ENCODE data around the gene UBE2K.
"Not testable (repeated sequence)": the region's sequence is repeated elsewhere in the genome, so short reads cannot be mapped to it uniquely, and the experiment has no call there.

UBE2K gene

DNA sequence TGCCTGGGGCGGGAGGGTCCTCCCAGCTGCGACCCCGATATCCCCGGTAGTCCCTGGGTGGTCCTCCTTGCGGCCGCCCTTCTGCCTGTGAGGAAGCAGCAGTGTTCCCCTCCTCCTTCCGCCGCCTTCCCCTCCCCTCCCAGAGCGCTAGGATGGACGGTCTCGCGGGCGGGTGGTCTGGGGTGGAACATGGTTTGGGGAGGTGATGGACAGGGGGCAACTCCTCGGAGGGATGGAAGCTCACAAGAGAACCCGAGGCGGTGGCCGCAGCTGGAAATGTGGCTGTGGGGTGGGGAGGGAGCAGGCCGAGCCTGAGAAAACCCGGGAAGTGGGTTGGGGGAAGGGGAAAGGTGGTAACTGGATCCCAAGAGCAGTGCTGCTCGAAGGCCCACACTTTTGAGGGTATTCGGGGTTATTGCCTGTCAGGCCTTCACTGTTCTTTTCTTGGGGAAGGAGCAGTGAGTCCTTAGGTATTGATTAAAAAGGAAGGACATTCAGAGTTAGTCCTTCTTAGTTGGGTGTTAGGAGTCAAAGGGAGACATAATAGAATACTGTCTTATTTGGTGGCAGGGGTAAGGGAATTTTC is 581 bp downstream of the UBE2K start:
- DNase-seq, result peak; percentile 35 to 51

DNA sequence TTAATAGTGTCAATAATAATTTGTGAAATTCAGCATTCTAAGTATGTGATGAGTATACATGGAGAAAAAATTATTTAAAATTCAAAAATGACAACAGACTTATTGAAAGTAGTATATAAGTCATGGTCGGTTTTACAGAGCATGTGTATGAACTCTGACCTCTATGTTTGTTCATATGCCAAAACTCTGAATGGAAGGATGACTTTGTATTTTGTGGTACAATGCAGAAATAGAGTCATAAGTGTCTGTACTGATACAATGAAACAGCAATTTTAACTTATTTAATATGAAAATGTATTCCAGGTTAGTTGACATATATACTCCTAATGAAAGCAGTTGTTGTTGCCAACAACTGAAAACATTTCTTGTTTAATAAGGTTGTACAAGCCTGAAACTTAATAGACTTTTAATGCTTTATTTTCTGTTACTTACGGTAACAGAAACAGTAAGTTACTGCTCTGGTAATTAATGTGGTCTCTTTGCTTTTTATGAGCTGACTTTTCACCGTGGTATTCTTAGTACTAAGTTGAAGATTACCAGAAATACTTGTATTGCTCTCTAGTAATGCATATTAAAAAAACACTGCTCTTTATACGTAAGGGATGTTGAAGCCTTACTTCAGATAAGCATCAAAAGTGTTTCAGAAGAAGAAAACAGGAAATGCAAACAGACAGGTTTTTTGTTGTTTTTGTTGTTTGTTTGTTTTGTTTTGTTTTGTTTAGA is 1.9 kb downstream of the UBE2K start:
- DNase-seq, result no peak

GRCh38 chr4:39700554-39700953 is 2.6 kb downstream of the UBE2K start:
- no peak for DNase-seq

GRCh38 chr4:39702716-39703115 is 4.8 kb downstream of the UBE2K start:
- no peak for DNase-seq

DNA sequence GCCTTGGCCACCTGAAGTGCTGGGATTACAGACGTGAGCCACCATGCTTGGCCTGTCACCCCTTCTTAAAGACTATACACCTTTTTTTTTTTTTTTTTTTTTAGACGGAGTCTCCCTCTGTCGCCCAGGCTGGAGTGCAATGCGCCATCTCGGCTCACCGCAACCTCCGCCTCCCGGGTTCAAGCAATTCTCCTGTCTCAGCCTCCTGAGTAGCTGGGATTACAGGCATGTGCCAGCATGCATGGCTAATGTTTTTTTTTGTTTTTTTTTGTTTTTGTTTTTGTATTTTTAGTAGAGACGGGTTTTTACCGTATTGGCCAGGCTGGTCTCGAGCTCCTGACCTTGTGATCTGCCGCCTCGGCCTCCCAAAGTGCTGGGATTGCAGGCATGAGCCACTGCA is 6.9 kb downstream of the UBE2K start:
- DNase-seq, result not testable (repeated sequence)

GRCh38 chr4:39706334-39706733 is 8.4 kb downstream of the UBE2K start:
- no peak for DNase-seq

GRCh38 chr4:39706741-39707511 is 9.0 kb downstream of the UBE2K start:
- no peak for DNase-seq

DNA sequence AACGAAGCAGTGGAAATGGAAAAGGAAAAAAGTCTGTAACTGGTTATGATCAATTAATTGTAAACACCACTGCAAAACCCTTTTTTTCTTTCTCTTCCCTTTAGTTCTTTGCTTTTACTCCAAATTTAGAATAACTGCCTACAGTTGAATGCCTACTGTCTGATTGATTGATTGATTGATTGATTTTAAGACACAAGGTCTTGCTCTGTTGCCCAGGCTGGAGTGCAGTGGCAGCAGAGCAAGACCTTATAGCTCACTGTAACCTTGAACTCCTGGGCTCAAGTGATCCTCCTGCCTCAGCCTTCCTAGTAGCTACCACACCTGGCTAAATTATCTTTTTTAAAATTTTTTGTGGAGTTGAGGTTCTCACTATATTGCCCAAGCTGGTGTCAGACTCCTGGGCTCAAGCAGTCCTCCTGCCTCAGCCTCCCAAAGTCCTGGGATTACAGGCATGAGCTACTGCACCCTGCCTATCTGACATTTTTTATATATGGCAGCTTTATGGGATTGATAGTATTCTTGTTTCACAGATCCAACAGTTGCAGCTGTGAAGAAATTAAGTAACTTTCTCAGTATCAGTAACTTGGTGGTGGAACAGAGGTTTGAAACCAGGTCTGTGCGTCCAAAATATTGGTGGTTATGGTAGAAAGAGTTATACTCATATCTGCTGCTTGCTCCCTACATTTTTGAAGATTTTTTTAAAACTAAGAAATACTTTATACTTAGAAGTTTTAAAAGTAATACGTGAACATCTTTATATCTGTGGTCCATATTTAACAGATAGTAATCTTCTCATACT is 12.4 kb downstream of the UBE2K start:
- DNase-seq, result no peak

DNA sequence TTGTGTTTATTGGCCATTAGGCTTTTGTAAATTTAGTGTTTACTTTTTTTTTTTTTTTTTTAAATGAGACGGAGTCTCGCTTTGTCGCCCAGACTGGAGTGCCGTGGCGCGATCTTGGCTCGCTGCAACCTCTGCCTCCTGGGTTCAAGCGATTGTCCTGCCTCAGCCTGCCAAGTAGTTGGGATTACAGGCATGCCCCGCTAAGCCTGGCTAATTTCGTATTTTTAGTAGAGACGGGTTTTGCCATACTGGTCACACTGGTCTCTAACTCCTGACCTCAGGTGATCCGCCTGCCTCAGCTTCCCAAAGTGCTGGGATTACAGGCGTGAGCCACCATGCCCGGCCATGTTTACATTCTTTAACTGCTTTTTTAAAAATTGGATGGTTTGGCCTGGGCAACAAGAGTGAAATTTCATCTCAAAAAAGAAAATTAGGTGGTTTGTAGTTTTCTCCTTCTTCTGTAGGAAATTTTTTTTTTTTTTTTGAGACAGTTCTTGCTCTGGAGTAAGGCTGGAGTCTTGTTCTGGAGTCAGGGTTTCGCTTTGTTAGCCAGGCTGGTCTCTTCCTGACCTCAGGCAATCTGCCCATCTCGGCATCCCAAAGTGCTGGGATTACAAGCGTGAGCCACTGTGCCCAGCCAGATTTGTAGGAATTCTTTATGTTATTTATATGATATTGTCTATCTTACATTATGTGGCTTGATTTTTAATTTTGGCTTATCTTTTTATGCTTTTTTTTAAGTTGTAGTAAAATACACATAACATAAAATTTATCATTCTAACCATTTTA is 15.1 kb downstream of the UBE2K start:
- no peak for DNase-seq

GRCh38 chr4:39713691-39714090 is 15.8 kb downstream of the UBE2K start:
- no peak for DNase-seq

GRCh38 chr4:39714166-39714565 is 16.2 kb downstream of the UBE2K start:
- no peak for DNase-seq

DNA sequence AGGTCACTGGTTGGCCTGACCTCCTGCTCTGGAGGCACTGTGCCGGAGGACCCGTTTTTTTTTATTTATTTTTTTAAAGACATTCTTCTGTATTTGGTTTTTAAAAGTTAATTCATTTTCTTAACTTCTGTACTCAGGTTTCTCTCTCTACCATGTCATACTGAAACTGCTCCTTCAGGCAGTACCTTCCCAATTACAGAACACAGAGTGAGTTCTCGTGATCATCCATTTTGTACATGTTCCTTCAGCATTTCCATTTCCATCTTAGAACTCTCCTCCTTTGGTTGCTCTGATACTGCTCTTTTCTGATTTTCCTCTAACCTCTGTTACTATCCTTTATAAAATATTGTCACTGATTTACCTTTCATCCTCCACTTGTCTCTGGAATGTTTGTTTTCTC is 17.9 kb downstream of the UBE2K start:
- no peak for DNase-seq

GRCh38 chr4:39716356-39716755 is 18.4 kb downstream of the UBE2K start:
- no peak for DNase-seq

DNA sequence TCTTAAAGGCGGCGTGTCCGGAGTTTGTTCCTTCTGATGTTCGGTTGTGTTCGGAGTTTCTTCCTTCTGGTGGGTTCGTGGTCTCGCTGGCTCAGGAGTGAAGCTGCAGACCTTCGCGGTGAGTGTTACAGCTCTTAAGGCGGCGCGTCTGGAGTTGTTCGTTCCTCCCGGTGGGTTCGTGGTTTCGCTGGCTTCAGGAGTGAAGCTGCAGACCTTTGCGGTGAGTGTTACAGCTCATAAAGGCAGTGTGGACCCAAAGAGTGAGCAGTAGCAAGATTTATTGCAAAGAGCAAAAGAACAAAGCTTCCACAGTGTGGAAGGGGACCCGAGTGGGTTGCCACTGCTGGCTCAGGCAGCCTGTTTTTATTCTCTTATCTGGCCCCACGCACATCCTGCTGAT is 19.8 kb downstream of the UBE2K start:
- not testable (repeated sequence) for DNase-seq

DNA sequence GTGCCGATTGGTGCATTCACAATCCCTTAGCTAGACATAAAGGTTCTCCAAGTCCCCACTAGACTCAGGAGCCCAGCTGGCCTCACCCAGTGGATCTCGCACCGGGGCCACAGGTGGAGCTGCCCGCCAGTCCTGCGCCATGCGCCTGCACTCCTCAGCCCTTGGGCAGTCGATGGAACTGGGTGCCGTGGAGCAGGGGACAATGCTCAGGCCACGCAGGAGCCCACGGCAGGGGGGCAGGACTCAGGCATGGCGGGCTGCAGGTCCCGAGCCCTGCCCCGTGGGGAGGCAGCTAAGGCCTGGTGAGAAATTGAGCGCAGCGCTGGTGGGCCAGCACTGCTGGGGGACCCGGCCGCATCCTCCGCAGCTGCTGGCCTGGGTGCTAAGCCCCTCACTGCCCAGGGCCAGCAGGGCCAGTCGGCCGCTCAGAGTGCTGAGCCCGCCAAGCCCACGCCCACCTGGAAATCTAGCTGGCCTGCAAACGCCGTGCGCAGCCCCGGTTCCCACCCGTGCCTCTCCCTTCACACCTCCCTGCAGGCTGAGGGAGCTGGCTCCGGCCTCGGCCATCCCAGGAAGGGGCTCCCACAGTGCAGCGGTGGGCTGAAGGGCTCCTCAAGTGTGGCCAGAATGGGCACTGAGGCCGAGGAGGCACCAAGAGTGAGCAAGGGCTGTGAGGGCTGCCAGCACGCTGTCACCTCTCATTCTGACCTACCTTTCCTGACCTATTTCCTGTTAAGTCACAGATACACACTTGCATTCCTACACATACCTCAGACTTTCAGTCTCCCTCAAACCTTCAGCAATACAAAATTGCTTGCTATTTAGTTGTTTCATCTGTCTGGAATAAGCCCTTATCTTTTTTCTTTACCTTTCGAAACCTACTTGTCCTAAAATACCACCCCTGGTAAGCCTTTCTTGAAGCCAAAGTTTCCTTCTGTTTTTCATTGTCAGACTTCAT is 20.7 kb downstream of the UBE2K start:
- DNase-seq, result no peak

DNA sequence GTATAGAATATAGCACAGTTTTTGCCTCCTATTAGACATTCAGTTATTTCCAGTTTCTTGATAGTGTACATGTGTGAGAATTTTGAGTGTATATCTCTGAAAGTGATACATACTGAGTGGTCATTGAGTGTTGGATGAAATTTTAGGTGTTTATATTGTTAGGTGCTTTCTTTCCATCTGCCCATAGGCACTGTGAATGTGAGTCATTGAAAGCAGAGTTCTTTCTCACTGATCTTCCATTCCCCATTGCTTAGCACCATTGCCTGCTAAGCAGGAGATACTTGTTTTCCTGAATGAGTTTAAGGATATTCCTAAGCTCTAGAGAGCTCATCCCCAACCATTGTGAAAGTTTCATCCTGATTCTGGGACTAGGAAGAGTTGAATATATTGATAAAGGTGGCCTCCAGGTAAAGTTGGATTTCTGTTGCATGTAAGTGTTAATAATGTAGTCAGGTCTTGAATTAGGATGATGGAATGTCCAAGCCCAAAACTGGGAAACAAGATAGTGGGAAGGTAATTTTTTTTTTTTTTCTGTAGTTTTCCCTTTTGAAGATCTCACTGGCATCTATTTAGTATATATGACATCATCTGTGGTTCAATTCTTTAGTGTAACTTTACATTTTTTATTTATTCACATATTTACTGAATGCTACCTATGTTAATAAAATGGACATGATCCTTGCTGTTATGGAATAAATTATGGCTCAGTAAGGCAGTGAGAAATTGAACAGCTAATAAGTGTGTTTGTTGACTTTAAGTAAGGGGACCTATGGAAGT is 22.1 kb downstream of the UBE2K start:
- DNase-seq, result no peak

DNA sequence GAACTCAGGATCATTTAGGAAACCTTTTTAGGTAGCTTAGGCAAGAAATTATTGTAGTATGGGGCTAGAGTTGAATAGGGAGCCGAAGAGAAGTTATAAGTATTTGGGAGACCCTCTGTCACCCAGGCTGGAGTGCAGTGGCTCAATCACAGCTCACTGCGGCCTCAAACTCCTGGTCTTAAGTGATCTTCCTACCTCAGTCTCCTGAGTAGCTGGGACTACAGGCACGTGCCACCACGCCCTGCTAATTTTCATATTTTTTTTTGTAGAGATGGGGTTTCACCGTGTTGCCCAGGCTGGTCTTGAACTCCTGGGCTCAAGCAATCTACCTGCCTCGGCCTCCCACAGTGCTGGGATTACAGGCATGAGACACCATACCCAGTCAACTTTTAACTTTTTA is 23.3 kb downstream of the UBE2K start:
- not testable (repeated sequence) for DNase-seq

DNA sequence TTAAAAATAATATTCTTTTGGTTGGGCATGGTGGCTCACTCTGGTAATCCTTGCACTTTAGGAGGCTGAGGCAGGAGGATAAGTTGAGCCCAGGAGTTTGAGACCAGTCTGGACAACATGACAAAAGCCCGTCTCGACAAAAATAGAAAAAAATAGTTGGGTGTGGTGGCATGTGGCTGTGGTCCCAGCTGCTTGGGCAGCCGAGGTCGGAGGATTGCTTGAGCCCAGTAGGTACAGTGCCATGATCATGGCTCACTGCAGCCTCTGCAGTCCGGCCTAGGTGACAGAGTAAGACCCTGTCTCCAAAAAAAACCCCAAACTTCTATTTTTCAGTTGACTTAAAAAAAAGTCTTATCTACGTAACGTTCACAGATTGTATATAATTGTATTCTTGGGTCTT is 23.9 kb downstream of the UBE2K start:
- no peak for DNase-seq

DNA sequence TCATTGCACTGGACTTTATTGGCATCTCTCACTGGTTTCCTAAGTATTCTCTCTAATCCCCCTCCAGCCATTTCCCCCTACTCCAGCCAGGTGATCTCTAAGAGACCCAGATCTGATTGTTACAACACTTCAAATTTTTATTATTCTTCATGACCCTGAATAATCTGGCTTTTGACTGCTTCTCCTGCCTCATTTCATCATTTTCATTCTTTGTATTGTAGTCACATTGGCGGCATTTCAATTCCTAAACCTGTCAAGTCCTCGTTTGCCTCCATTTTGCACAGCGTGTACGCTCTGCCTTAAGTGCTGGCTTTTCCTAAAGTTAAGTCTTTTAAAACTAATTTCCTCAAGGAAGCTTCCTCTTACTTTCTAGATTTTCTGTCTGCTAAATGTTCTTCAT is 31.6 kb downstream of the UBE2K start:
- DNase-seq, result no peak

GRCh38 chr4:39730072-39730471 is 32.1 kb downstream of the UBE2K start:
- DNase-seq, result no peak

Measured in activated CD4-positive, alpha-beta T cell treated with anti-CD3 and anti-CD28 coated beads for 4 hours (primary cell).